ENCODE data around the gene TMEM181.
"Not testable (repeated sequence)": the region's sequence is repeated elsewhere in the genome, so short reads cannot be mapped to it uniquely, and the experiment has no call there.

Gene TMEM181

DNA sequence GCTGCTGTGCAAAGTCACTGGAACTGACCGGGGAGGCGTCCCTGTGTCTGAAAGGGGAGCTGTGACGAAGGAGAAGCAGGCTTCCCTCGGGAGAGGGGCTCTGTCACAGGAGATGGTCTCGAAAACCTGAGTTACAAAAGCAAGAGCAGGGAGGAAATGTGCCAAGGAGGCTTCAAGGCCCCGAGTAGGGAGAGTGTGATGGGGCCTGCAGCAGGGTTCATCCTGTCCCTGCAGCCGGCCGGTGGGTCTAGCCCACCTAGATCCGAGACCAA is 68.0 kb downstream of the TMEM181 start:
- Histone ChIP-seq H3K4me1 (ENCODE audit: control insufficient read depth in 1 of 2, insufficient read depth in 2 of 2, low read length in 2 of 2) (peaks cover 25% of the 10 kb centered on the region in 2 donors), H3K9me3 (ENCODE audit: control insufficient read depth in 1 of 2, low read length in 2 of 2) (no peaks in the 10 kb centered on the region), H3K4me3 (ENCODE audit: low read depth in 1 of 2, low read length in 2 of 2) (no peak overlapping the region), H3K9ac (ENCODE audit: low read depth in 1 of 2, low read length in 2 of 2) (no peak overlapping the region), H3K27me3 (ENCODE audit: control insufficient read depth in 1 of 2, insufficient read depth in 2 of 2, low read length in 2 of 2) (no peaks in the 10 kb centered on the region), H3K27ac (ENCODE audit: low read depth, low read length) (no peak overlapping the region), H3K36me3 (ENCODE audit: control insufficient read depth in 1 of 2, insufficient read depth in 2 of 2, low read length in 2 of 2) (peaks cover 24 to 58% of the 10 kb centered on the region in 2 donors)

- no peak overlapping the region for H3K27ac ChIP-seq (ENCODE audit: low read depth, low read length)
- no peaks in the 10 kb centered on the region for H3K27me3 ChIP-seq (ENCODE audit: control insufficient read depth in 1 of 2, insufficient read depth in 2 of 2, low read length in 2 of 2)
- peaks cover 24 to 62% of the 10 kb centered on the region in 2 donors for H3K36me3 ChIP-seq (ENCODE audit: control insufficient read depth in 1 of 2, insufficient read depth in 2 of 2, low read length in 2 of 2)
- H3K4me3 ChIP-seq (ENCODE audit: low read depth in 1 of 2, low read length in 2 of 2) = no peak overlapping the region
- no peaks in the 10 kb centered on the region for H3K9me3 ChIP-seq (ENCODE audit: control insufficient read depth in 1 of 2, low read length in 2 of 2)
- peaks cover 25 to 28% of the 10 kb centered on the region in 2 donors for H3K4me1 ChIP-seq (ENCODE audit: control insufficient read depth in 1 of 2, insufficient read depth in 2 of 2, low read length in 2 of 2)
- H3K9ac ChIP-seq (ENCODE audit: low read depth in 1 of 2, low read length in 2 of 2) = no peak overlapping the region
Measured at GRCh38 chr6:158628542-158628941, 68.7 kb downstream of the TMEM181 start.

- Histone ChIP-seq H3K4me1 (ENCODE audit: control insufficient read depth in 1 of 2, insufficient read depth in 2 of 2, low read length in 2 of 2) (peaks cover 25 to 28% of the 10 kb centered on the region in 2 donors), H3K4me3 (ENCODE audit: low read depth in 1 of 2, low read length in 2 of 2) (no peak overlapping the region), H3K36me3 (ENCODE audit: control insufficient read depth in 1 of 2, insufficient read depth in 2 of 2, low read length in 2 of 2) (peaks cover 21 to 56% of the 10 kb centered on the region in 2 donors), H3K27ac (ENCODE audit: low read depth, low read length) (no peak overlapping the region), H3K9ac (ENCODE audit: low read depth in 1 of 2, low read length in 2 of 2) (no peak overlapping the region), H3K27me3 (ENCODE audit: control insufficient read depth in 1 of 2, insufficient read depth in 2 of 2, low read length in 2 of 2) (no peaks in the 10 kb centered on the region), H3K9me3 (ENCODE audit: control insufficient read depth in 1 of 2, low read length in 2 of 2) (no peaks in the 10 kb centered on the region)
Measured at GRCh38 chr6:158629367-158630221, 69.7 kb downstream of the TMEM181 start.

DNA sequence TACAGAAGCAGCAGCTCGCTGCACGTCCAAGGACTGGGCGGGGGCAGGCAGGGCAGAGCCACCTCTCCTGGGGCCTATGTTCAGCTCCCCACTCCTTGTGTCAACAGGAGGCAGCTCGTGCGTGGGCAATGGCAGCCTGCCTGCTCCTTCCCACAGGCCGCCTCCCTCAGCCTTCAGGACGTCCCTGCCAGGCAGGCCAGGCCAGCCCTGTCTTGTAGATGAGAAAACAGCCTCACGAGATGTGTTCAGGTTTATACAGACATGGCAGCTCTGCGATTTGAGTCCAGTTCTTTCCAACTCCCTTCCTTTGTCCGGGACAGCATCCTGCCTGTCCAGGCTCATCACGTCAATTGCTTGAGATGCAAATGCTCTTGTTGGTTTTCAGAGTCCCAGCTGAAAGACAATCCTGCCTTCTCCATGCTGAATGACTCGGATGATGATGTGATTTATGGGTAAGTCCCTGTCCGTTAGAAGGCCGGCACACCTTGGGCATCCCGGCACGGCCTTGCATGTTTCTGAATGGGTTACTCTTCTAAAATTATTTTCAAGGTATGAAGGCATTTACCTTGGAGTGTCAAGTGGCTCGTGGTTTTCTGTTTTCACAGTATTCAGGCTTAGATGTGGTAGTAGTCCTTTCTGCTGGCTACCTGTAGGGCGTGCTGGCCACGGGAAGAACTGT is 71.2 kb downstream of the TMEM181 start:
- Histone ChIP-seq H3K4me3 (ENCODE audit: low read depth in 1 of 2, low read length in 2 of 2) (peak overlapping the region; percentile 11 to 29), H3K27ac (ENCODE audit: low read depth, low read length) (peak overlapping the region; percentile 63)

DNA sequence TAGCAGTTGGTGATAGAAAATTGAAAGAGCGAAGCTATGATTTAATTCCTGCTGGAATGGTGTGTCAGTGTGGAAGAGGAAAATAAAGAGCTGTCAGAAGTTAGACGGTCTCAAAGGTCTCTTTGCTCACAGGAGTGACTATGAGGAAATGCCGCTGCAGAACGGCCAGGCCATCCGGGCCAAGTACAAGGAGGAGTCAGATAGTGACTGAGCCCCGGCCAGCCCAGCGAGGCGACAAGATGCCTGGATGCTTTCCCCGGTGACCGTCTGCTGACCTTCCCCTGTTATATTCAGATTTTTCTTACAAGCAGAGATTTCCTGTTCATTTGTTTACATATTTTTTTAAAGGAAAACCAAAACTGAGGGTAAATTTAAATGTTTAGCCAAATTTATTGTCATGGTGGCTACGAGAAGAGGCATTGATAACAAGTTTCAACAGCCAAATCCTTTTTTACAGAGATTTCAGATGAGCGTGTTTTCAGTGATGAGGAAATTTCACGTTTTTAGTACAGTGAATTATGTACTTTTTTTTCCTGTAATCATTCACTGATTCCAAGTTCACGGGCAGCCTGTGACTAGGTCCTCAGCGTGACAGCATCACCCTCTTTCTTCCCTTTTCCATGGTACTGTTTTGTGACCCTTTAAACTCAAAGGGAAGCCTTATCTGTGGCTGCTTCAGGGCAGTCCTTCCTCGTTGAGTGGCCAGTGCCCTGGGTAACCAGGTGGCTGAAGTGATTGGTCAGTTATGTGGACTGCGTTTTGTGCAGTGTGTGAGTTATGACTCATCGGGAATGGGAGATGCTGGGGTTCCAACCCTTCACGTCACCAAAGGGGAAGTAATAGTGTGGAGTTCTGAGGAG is 72.0 kb downstream of the TMEM181 start:
- H3K27ac ChIP-seq (ENCODE audit: low read depth, low read length) = peak overlapping the region; percentile 63
- H3K27me3 ChIP-seq (ENCODE audit: control insufficient read depth in 1 of 2, insufficient read depth in 2 of 2, low read length in 2 of 2) = no peaks in the 10 kb centered on the region
- peak overlapping the region; percentile 11 to 29 for H3K4me3 ChIP-seq (ENCODE audit: low read depth in 1 of 2, low read length in 2 of 2)
- peaks cover 20 to 48% of the 10 kb centered on the region in 2 donors for H3K36me3 ChIP-seq (ENCODE audit: control insufficient read depth in 1 of 2, insufficient read depth in 2 of 2, low read length in 2 of 2)
- H3K9me3 ChIP-seq (ENCODE audit: control insufficient read depth in 1 of 2, low read length in 2 of 2) = no peaks in the 10 kb centered on the region
- H3K4me1 ChIP-seq (ENCODE audit: control insufficient read depth in 1 of 2, insufficient read depth in 2 of 2, low read length in 2 of 2) = peaks cover 25 to 28% of the 10 kb centered on the region in 2 donors
- H3K9ac ChIP-seq (ENCODE audit: low read depth in 1 of 2, low read length in 2 of 2) = no peak overlapping the region

More for the DNA sequence above, 71.2 kb downstream of the TMEM181 start:
- H3K36me3 ChIP-seq (ENCODE audit: control insufficient read depth in 1 of 2, insufficient read depth in 2 of 2, low read length in 2 of 2) = peaks cover 23 to 48% of the 10 kb centered on the region in 2 donors
- H3K4me1 ChIP-seq (ENCODE audit: control insufficient read depth in 1 of 2, insufficient read depth in 2 of 2, low read length in 2 of 2) = peaks cover 25 to 28% of the 10 kb centered on the region in 2 donors
- H3K9me3 ChIP-seq (ENCODE audit: control insufficient read depth in 1 of 2, low read length in 2 of 2) = no peaks in the 10 kb centered on the region
- H3K9ac ChIP-seq (ENCODE audit: low read depth in 1 of 2, low read length in 2 of 2) = peak overlapping the region in 1 of 2 donors; percentile 12
- H3K27me3 ChIP-seq (ENCODE audit: control insufficient read depth in 1 of 2, insufficient read depth in 2 of 2, low read length in 2 of 2) = no peaks in the 10 kb centered on the region

GRCh38 chr6:158632538-158633119 is 72.7 kb downstream of the TMEM181 start:
- Histone ChIP-seq H3K36me3 (ENCODE audit: control insufficient read depth in 1 of 2, insufficient read depth in 2 of 2, low read length in 2 of 2) (peaks cover 21 to 47% of the 10 kb centered on the region in 2 donors), H3K27ac (ENCODE audit: low read depth, low read length) (peak overlapping the region; percentile 26), H3K4me1 (ENCODE audit: control insufficient read depth in 1 of 2, insufficient read depth in 2 of 2, low read length in 2 of 2) (peaks cover 25 to 28% of the 10 kb centered on the region in 2 donors)
- not testable (repeated sequence) for H3K9me3 ChIP-seq (ENCODE audit: control insufficient read depth in 1 of 2, low read length in 2 of 2); H3K4me3 ChIP-seq (ENCODE audit: low read depth in 1 of 2, low read length in 2 of 2); H3K27me3 ChIP-seq (ENCODE audit: control insufficient read depth in 1 of 2, insufficient read depth in 2 of 2, low read length in 2 of 2); H3K9ac ChIP-seq (ENCODE audit: low read depth in 1 of 2, low read length in 2 of 2)

DNA sequence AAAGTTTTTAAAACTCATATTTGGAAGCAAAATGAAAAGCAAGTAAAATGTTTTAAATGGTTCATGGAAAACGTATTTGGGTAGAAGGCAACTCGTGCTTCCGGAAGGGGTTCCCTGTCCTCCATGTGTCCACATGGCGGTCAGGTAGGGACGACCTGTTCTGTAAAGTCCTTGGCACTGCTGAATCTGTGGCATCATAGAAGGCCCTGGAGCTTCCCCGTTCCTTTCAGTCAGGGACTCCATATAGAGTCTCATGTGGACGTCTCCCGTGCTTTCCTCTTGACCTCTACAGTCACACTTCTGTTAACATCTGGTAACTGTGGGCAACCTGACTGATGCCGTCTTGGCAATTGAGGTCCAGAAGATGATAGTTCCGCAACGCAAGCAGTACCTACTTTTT is 73.2 kb downstream of the TMEM181 start:
- H3K9ac ChIP-seq (ENCODE audit: low read depth in 1 of 2, low read length in 2 of 2) = no peak overlapping the region
- H3K27ac ChIP-seq (ENCODE audit: low read depth, low read length) = no peak overlapping the region
- no peak overlapping the region for H3K4me3 ChIP-seq (ENCODE audit: low read depth in 1 of 2, low read length in 2 of 2)
- H3K36me3 ChIP-seq (ENCODE audit: control insufficient read depth in 1 of 2, insufficient read depth in 2 of 2, low read length in 2 of 2) = peaks cover 23 to 48% of the 10 kb centered on the region in 2 donors
- no peaks in the 10 kb centered on the region for H3K9me3 ChIP-seq (ENCODE audit: control insufficient read depth in 1 of 2, low read length in 2 of 2)
- H3K27me3 ChIP-seq (ENCODE audit: control insufficient read depth in 1 of 2, insufficient read depth in 2 of 2, low read length in 2 of 2) = no peaks in the 10 kb centered on the region
- H3K4me1 ChIP-seq (ENCODE audit: control insufficient read depth in 1 of 2, insufficient read depth in 2 of 2, low read length in 2 of 2) = peaks cover 25 to 28% of the 10 kb centered on the region in 2 donors

- Histone ChIP-seq H3K36me3 (ENCODE audit: control insufficient read depth in 1 of 2, insufficient read depth in 2 of 2, low read length in 2 of 2) (peaks cover 17 to 45% of the 10 kb centered on the region in 2 donors), H3K4me1 (ENCODE audit: control insufficient read depth in 1 of 2, insufficient read depth in 2 of 2, low read length in 2 of 2) (peaks cover 24 to 28% of the 10 kb centered on the region in 2 donors), H3K9me3 (ENCODE audit: control insufficient read depth in 1 of 2, low read length in 2 of 2) (no peaks in the 10 kb centered on the region), H3K4me3 (ENCODE audit: low read depth in 1 of 2, low read length in 2 of 2) (no peak overlapping the region), H3K27ac (ENCODE audit: low read depth, low read length) (no peak overlapping the region), H3K9ac (ENCODE audit: low read depth in 1 of 2, low read length in 2 of 2) (no peak overlapping the region), H3K27me3 (ENCODE audit: control insufficient read depth in 1 of 2, insufficient read depth in 2 of 2, low read length in 2 of 2) (no peaks in the 10 kb centered on the region)
Measured at GRCh38 chr6:158634695-158635426, 75.0 kb downstream of the TMEM181 start.

- no peak overlapping the region for H3K9ac ChIP-seq (ENCODE audit: low read depth in 1 of 2, low read length in 2 of 2)
- H3K9me3 ChIP-seq (ENCODE audit: control insufficient read depth in 1 of 2, low read length in 2 of 2) = no peaks in the 10 kb centered on the region
- H3K27me3 ChIP-seq (ENCODE audit: control insufficient read depth in 1 of 2, insufficient read depth in 2 of 2, low read length in 2 of 2) = no peaks in the 10 kb centered on the region
- no peak overlapping the region for H3K27ac ChIP-seq (ENCODE audit: low read depth, low read length)
- H3K4me1 ChIP-seq (ENCODE audit: control insufficient read depth in 1 of 2, insufficient read depth in 2 of 2, low read length in 2 of 2) = peaks cover 20 to 30% of the 10 kb centered on the region in 2 donors
- H3K4me3 ChIP-seq (ENCODE audit: low read depth in 1 of 2, low read length in 2 of 2) = no peak overlapping the region
- peaks cover 18 to 49% of the 10 kb centered on the region in 2 donors for H3K36me3 ChIP-seq (ENCODE audit: control insufficient read depth in 1 of 2, insufficient read depth in 2 of 2, low read length in 2 of 2)
Measured at GRCh38 chr6:158635427-158636073, 75.7 kb downstream of the TMEM181 start.

Data from duodenal mucosa (tissue), 2 donors.